HCT116 (cell line): ENCODE measurements around the gene CCDC201. TPM values are rescaled to one million over a fixed set of nuclear protein-coding genes. Genes with fewer than 3 reads are reported as not detected.

Source experiments
- ATAC-seq: fragments of 200-7000 bp; cut with Tn5 transposase; 2 replicates; pipeline ENCODE4 v1.9.1; 2020; ENCODE audit warnings: mild to moderate bottlenecking, moderate library complexity
- BruUV-seq: library from RNA; stranded (reverse); fragments of 400-500 nt; replicated peaks from 2 replicates; lab custom pipeline; 2021; lab: Mats Ljungman, UMichigan
- CTCF ChIA-PET: fragments of 300-600 bp; sonication (Branson Sonifier 250); formaldehyde crosslinking; loops from one replicate; lab custom pipeline; 2021; ENCODE audit warnings: antibody characterized with exemption; lab: Charles Lee
- POLR2A ChIA-PET: fragments of 300-600, 350-600 bp; sonication (Branson Sonifier 250); formaldehyde crosslinking; loops from one replicate; lab custom pipeline; 2021; ENCODE audit warnings: antibody characterized with exemption; lab: Charles Lee
- RAD21 ChIA-PET, 2 experiments: fragments of 300-600 bp; sonication (Branson Sonifier 250); formaldehyde crosslinking; loops; one replicate each; lab custom pipeline; 2023; ENCODE audit warnings: low total read pairs in 2 of 2; ENCODE audit not compliant: uncharacterized antibody in 2 of 2, unreplicated experiment in 2 of 2, low non-redundant PET in 1 of 2; lab: Charles Lee
- DNase-seq: peaks from one replicate; pipeline ENCODE4 v3.0.0-alpha.2; 2010; ENCODE audit warnings: low read depth, low spot score
- H2AFZ ChIP-seq: fragments of 200-600 bp; shearing (Covaris generic), sonication (generic); 2 replicates; pipeline ENCODE4 v1.6.1; 2017; ENCODE audit warnings: low read depth, mixed run types, mixed read lengths, antibody characterized with exemption, low read length; ENCODE audit not compliant: poor library complexity, severe bottlenecking
- H3K27ac ChIP-seq: 2 replicates; pipeline ENCODE4 v1.5.1; 2012; ENCODE audit warnings: low read depth, low read length
- H3K27me3 ChIP-seq: fragments of 200-600 bp; sonication (generic); 2 replicates; pipeline ENCODE4 v1.6.1; 2016; ENCODE audit warnings: mixed run types, low read length, mixed read lengths; ENCODE audit not compliant: insufficient read depth
- H3K36me3 ChIP-seq, 2 experiments: fragments of 200-500 bp in 1 of 2; fragments of 200-600 bp in 1 of 2; sonication (Bioruptor generic) in 1 of 2; sonication (generic) in 1 of 2; 2 replicates each; pipeline versions ENCODE4 v1.5.1 to v1.6.1; 2014 to 2016; ENCODE audit warnings: low read length in 2 of 2, inconsistent platforms in 1 of 2, mixed read lengths in 1 of 2, mixed run types in 1 of 2; ENCODE audit not compliant: insufficient read depth in 2 of 2, control insufficient read depth in 1 of 2
- H3K4me1 ChIP-seq, 2 experiments: fragments of 200-600 bp in 1 of 2; sonication (generic) in 1 of 2; 2 replicates each; pipeline versions ENCODE4 v1.5.1 to v1.6.1; 2012 to 2017; ENCODE audit warnings: low read length in 2 of 2, inconsistent platforms in 1 of 2, mild to moderate bottlenecking in 1 of 2, mixed read lengths in 1 of 2, mixed run types in 1 of 2, moderate library complexity in 1 of 2; ENCODE audit not compliant: insufficient read depth in 2 of 2, control insufficient read depth in 1 of 2
- H3K4me2 ChIP-seq: fragments of 200-600 bp; sonication (generic); 2 replicates; pipeline ENCODE4 v1.6.1; 2017; ENCODE audit warnings: mixed run types, low read length, mixed read lengths
- H3K4me3 ChIP-seq, 2 experiments: fragments of 200-600 bp in 1 of 2; sonication (generic) in 1 of 2; replicated peaks in 1 of 2; 2 replicates each; pipeline ENCODE4 v1.5.1; 2011 to 2016; ENCODE audit warnings: low read length in 2 of 2, control low read depth in 1 of 2, low read depth in 1 of 2, mild to moderate bottlenecking in 1 of 2, mixed read lengths in 1 of 2, mixed run types in 1 of 2
- H3K79me2 ChIP-seq: fragments of 200-600 bp; sonication (generic); 2 replicates; pipeline ENCODE4 v1.6.1; 2017; ENCODE audit warnings: mild to moderate bottlenecking, mixed run types, low read length, moderate library complexity, mixed read lengths; ENCODE audit not compliant: insufficient read depth
- H3K9ac ChIP-seq: fragments of 200-600 bp; sonication (generic); 2 replicates; pipeline ENCODE4 v1.6.1; 2016; ENCODE audit warnings: low read length, mixed read lengths
- H3K9me2 ChIP-seq: fragments of 200-600 bp; sonication (generic), shearing (Covaris generic); 2 replicates; pipeline ENCODE4 v1.6.1; 2017; ENCODE audit warnings: mixed run types, mild to moderate bottlenecking, moderate library complexity; ENCODE audit not compliant: insufficient read depth
- H3K9me3 ChIP-seq, 2 experiments: fragments of 200-500 bp in 1 of 2; fragments of 200-600 bp in 1 of 2; sonication (Bioruptor generic) in 1 of 2; sonication (generic) in 1 of 2; 2 replicates each; pipeline ENCODE4 v1.6.1; 2014 to 2017; ENCODE audit warnings: low read length in 2 of 2, mixed read lengths in 2 of 2, inconsistent platforms in 1 of 2, low read depth in 1 of 2, mild to moderate bottlenecking in 1 of 2, mixed run types in 1 of 2, moderate library complexity in 1 of 2; ENCODE audit not compliant: control insufficient read depth in 1 of 2, insufficient read depth in 1 of 2
- H4K20me1 ChIP-seq: fragments of 200-600 bp; sonication (generic), shearing (Covaris generic); 2 replicates; pipeline ENCODE4 v1.6.1; 2017; ENCODE audit warnings: mixed run types, mild to moderate bottlenecking, moderate library complexity; ENCODE audit not compliant: insufficient read depth
- EGR1 ChIP-seq: IDR thresholded peaks from 2 replicates; pipeline ENCODE4 v1.6.1; 2012; ENCODE audit warnings: low read depth
- ELF1 ChIP-seq: IDR thresholded peaks from 2 replicates; pipeline ENCODE4 v1.6.1; 2012; ENCODE audit warnings: low read depth, borderline replicate concordance
- FOSL1 ChIP-seq: IDR thresholded peaks from 2 replicates; pipeline ENCODE4 v1.6.1; 2012; ENCODE audit warnings: low read depth
- RAD21 ChIP-seq: IDR thresholded peaks from 2 replicates; pipeline ENCODE4 v1.6.1; 2012; ENCODE audit warnings: low read depth, mild to moderate bottlenecking
- SIN3A ChIP-seq: IDR thresholded peaks from 2 replicates; pipeline ENCODE4 v1.6.1; 2012; ENCODE audit warnings: low read depth
- SP1 ChIP-seq: IDR thresholded peaks from 2 replicates; pipeline ENCODE4 v1.6.1; 2012; ENCODE audit warnings: low read depth
- SRF ChIP-seq: IDR thresholded peaks from 2 replicates; pipeline ENCODE4 v1.6.1; 2012; ENCODE audit warnings: low read depth
- TCF7L2 ChIP-seq: IDR thresholded peaks from 2 replicates; pipeline ENCODE4 v1.7.0; 2011; ENCODE audit warnings: borderline replicate concordance, inconsistent platforms; ENCODE audit not compliant: insufficient read depth, insufficient read length; ENCODE audit errors: extremely low read depth
- YY1 ChIP-seq: IDR thresholded peaks from 2 replicates; pipeline ENCODE4 v1.6.1; 2011; ENCODE audit warnings: low read length, low read depth, moderate library complexity, mild to moderate bottlenecking; ENCODE audit not compliant: insufficient replicate concordance; ENCODE audit errors: extremely low read depth
- intact Hi-C: fragments of 100-400 bp; cut with micrococcal nuclease; formaldehyde crosslinking; loops from 2 replicates; pipeline ENCODE4 v1.10.0; 2022
- total RNA-seq: library from RNA; stranded (reverse); gene quantifications from one replicate; pipeline ENCODE4 v1.2.1, GENCODE V29; 2021; ENCODE audit not compliant: unreplicated experiment
- TF ChIP-seq, protein P1 (sequence below): IDR thresholded peaks from 2 replicates; pipeline ENCODE4 v1.6.1; 2012
- TF ChIP-seq, protein P2 (sequence below), 3 experiments: fragments of 200-600 bp in 1 of 3; sonication (generic) in 1 of 3; IDR thresholded peaks in 2 of 3; conservative IDR thresholded peaks in 1 of 3; 2 replicates each; pipeline ENCODE4 v1.5.1; 2012 to 2017; ENCODE audit warnings: low read depth in 2 of 3, low read length in 2 of 3, antibody characterized with exemption in 1 of 3, borderline replicate concordance in 1 of 3, control low read depth in 1 of 3, mild to moderate bottlenecking in 1 of 3, mixed read lengths in 1 of 3, mixed run types in 1 of 3, moderate library complexity in 1 of 3; ENCODE audit not compliant: insufficient read depth in 1 of 3

The CCDC201 gene
- total RNA-seq, 1 experiment from 2014 or later, result not detected

DNA sequence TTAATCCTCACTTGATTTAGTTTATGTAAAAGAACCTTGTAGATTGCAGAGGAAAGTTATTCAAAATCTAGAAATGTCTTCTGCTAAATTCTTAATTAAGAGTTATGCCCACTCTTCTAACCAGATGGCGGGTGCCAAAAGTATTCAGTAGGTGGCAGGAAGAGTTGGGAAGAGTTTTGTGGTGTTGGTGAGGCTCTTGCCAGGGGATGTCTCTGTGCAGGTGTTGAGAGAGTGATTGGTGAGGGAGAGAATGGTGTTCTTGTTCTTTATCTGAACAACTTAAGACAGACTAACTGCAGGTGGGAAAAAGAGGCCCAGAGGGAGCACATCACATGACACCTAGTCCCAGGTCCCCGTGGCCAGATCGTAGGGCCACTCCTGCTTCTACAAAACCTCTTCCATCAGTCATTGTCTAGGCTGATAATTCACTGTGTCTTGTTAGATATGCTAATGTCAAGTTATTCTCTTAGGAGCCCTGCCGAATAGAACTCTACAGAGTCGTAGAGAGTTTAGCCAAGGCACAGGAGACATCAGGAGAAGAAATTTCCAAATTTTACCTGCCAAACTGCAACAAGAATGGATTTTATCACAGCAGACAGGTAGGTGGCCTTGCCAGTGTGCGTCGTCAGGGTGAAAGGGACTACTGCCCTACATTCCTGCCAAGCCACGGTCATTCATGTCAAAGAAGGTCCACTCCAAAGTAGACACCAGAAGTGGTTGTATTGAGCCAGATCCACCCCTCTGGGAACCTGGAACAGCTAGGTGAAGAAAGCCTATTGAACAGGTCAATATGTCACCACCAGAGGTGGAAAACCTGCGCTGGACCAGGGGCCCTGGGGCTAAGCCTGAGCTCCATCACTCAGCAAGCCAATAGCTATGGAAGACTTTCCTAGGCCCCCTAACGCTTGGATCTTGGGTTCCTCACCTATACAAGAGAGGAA, 18.9 kb upstream of the CCDC201 start:
- BruUV-seq, result no TSS peak
- ChIA-PET RAD21 (no interaction called here), POLR2A (no interaction called here), CTCF (interaction anchor here (0.6 to 1.0 kb wide), 3 partner anchors 26 to 1289 kb away, joined by 3 to 4 read pairs (median 3); no protein-coding TSS in a partner anchor)
- no peaks in the 10 kb centered on the region for H3K9me3 ChIP-seq
- H3K9ac ChIP-seq, result no peak overlapping the region
- H4K20me1 ChIP-seq, result no peaks in the 10 kb centered on the region
- ATAC-seq, result no peak
- H3K79me2 ChIP-seq, result no peaks in the 10 kb centered on the region
- no peak overlapping the region for H3K4me2 ChIP-seq
- no peaks in the 10 kb centered on the region for H3K27me3 ChIP-seq
- DNase-seq, result no peak
- no peaks in the 10 kb centered on the region for H3K4me1 ChIP-seq
- no peaks in the 10 kb centered on the region for H3K36me3 ChIP-seq
- intact Hi-C loops, result loop anchor here (1.0 to 10.0 kb wide), 2 partner anchors 461 to 1283 kb away; no protein-coding TSS in a partner anchor
- no peaks in the 10 kb centered on the region for H3K9me2 ChIP-seq
- H3K4me3 ChIP-seq, result no peak overlapping the region
- H2AFZ ChIP-seq, result peak overlapping the region; percentile 55
- H3K27ac ChIP-seq, result no peak overlapping the region
- TF ChIP-seq TCF7L2 (no peak), SP1 (no peak), ELF1 (no peak), FOSL1 (no peak)

DNA sequence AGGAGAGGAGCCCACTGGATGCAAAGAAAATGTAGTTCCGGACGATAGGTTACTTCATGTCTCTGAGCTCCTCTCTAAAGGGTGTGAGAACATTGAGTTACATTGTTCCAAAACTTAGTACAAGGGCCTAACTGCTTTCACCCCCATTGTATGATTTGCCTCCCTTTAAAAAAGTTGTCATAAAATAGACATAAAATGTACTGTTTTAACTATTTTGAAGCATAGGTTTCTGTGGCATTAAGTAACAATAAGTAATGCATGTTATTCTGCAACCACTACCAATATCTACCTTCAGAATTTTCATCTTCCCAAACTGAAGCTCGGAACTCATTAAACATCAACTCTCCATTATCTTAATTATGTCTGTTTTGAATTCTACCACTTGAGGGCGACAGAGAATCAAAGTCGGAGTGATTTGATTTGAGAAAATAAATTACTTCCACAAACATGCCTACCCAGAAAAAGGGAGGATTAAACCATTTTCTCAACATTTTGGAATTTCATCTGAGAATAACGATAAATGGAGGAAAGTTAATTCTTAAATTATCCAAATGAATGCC, 18.1 kb upstream of the CCDC201 start:
- Histone ChIP-seq H3K9me2 (no peaks in the 10 kb centered on the region), H3K9me3 (no peaks in the 10 kb centered on the region), H3K9ac (no peak overlapping the region), H3K36me3 (no peaks in the 10 kb centered on the region), H3K27me3 (no peaks in the 10 kb centered on the region), H3K79me2 (no peaks in the 10 kb centered on the region), H3K4me3 (no peak overlapping the region), H4K20me1 (no peaks in the 10 kb centered on the region), H3K27ac (no peak overlapping the region), H2AFZ (peak overlapping the region; percentile 55), H3K4me1 (peaks cover 0 to under 1% of the 10 kb centered on the region in 2 experiments; a peak in 3 of 4 replicates), H3K4me2 (no peak overlapping the region)
- ChIA-PET RAD21 (no interaction called here), POLR2A (no interaction called here), CTCF (interaction anchor here (0.6 to 1.0 kb wide), 4 partner anchors 17 to 1289 kb away, joined by 3 to 4 read pairs (median 3); no protein-coding TSS in a partner anchor)
- ATAC-seq (0 out of 2 replicates have a peak, but pooled peaks have one; percentile 40), DNase-seq (peak; percentile 22)
- intact Hi-C loops, result loop anchor here (1.0 to 10.0 kb wide), 2 partner anchors 461 to 1284 kb away; no protein-coding TSS in a partner anchor
- peak; percentile 77 for TF ChIP-seq RAD21
- no peak for TF ChIP-seq YY1
- no peak for TF ChIP-seq SIN3A
- no peak for TF ChIP-seq SRF
- no peak for TF ChIP-seq TCF7L2
- TF ChIP-seq, protein P1, sequence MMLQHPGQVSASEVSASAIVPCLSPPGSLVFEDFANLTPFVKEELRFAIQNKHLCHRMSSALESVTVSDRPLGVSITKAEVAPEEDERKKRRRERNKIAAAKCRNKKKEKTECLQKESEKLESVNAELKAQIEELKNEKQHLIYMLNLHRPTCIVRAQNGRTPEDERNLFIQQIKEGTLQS, result no peak
- TF ChIP-seq, protein P2, sequence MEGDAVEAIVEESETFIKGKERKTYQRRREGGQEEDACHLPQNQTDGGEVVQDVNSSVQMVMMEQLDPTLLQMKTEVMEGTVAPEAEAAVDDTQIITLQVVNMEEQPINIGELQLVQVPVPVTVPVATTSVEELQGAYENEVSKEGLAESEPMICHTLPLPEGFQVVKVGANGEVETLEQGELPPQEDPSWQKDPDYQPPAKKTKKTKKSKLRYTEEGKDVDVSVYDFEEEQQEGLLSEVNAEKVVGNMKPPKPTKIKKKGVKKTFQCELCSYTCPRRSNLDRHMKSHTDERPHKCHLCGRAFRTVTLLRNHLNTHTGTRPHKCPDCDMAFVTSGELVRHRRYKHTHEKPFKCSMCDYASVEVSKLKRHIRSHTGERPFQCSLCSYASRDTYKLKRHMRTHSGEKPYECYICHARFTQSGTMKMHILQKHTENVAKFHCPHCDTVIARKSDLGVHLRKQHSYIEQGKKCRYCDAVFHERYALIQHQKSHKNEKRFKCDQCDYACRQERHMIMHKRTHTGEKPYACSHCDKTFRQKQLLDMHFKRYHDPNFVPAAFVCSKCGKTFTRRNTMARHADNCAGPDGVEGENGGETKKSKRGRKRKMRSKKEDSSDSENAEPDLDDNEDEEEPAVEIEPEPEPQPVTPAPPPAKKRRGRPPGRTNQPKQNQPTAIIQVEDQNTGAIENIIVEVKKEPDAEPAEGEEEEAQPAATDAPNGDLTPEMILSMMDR (IDR thresholded peaks at IDR 0.05 in 2 of 3, conservative IDR thresholded peaks at IDR 0.05 in 1 of 3; ENCODE audit: borderline replicate concordance in 1 of 3, insufficient read depth in 1 of 3, low read depth in 2 of 3, low read length in 2 of 3), result peak; percentile 38 to 78 (median 63); a peak in 4 of 6 replicates
- no peak for TF ChIP-seq EGR1
- no TSS peak for BruUV-seq
